CD14-positive monocyte (primary cell): ENCODE data around the gene C3orf18. TPM values are rescaled to one million over a fixed set of nuclear protein-coding genes. Genes with fewer than 3 reads are reported as not detected.

Experiments
- DNase-seq, 3 donors: peaks; one replicate each; pipeline ENCODE4 v3.0.0-alpha.2; 2011 to 2022
- H2AFZ ChIP-seq: 2 replicates; pipeline ENCODE4 v1.6.0; 2012; ENCODE audit warnings: mild to moderate bottlenecking, low read depth, low read length, inconsistent platforms; ENCODE audit not compliant: insufficient read depth, poor library complexity, severe bottlenecking
- H3K27ac ChIP-seq, 2 donors: 1 replicate in 1 of 2; 2 replicates in 1 of 2; pipeline ENCODE4 v1.5.1; 2012 to 2013; ENCODE audit warnings: low read length in 2 of 2, control low read depth in 1 of 2, inconsistent platforms in 1 of 2, low read depth in 1 of 2, mild to moderate bottlenecking in 1 of 2
- H3K27me3 ChIP-seq, 2 donors: one replicate each; pipeline versions ENCODE4 v1.6.0 to v1.6.1; 2011 to 2013; ENCODE audit warnings: low read length in 2 of 2; ENCODE audit not compliant: control insufficient read depth in 2 of 2, insufficient read depth in 2 of 2
- H3K36me3 ChIP-seq, 2 donors: replicated peaks in 1 of 2; 1 replicate in 1 of 2; 2 replicates in 1 of 2; pipeline versions ENCODE4 v1.5.1 to v1.6.1; 2012 to 2013; ENCODE audit warnings: low read length in 2 of 2, control low read depth in 1 of 2, inconsistent platforms in 1 of 2, mild to moderate bottlenecking in 1 of 2; ENCODE audit not compliant: insufficient read depth in 2 of 2, control insufficient read depth in 1 of 2
- H3K4me1 ChIP-seq, 2 donors: 1 replicate in 1 of 2; 2 replicates in 1 of 2; pipeline versions ENCODE4 v1.5.1 to v1.6.1; 2012 to 2013; ENCODE audit warnings: low read length in 2 of 2, control low read depth in 1 of 2, inconsistent platforms in 1 of 2, mild to moderate bottlenecking in 1 of 2, moderate library complexity in 1 of 2; ENCODE audit not compliant: insufficient read depth in 2 of 2, control insufficient read depth in 1 of 2
- H3K4me2 ChIP-seq: replicated peaks from 2 replicates; pipeline ENCODE3; 2012; ENCODE audit warnings: low read length, moderate library complexity, mild to moderate bottlenecking; ENCODE audit not compliant: poor library complexity, severe bottlenecking; ENCODE audit errors: extremely low read depth
- H3K4me3 ChIP-seq, 3 experiments: fragments of 200-600 bp in 1 of 3; sonication (generic) in 1 of 3; replicated peaks in 1 of 3; 1 replicate in 2 of 3; 2 replicates in 1 of 3; pipeline ENCODE4 v1.5.1; 2011 to 2013; ENCODE audit warnings: low read length in 3 of 3, mild to moderate bottlenecking in 3 of 3, control low read depth in 2 of 3, low read depth in 2 of 3, inconsistent platforms in 1 of 3, moderate library complexity in 1 of 3
- H3K79me2 ChIP-seq: 2 replicates; pipeline ENCODE4 v1.6.0; 2012; ENCODE audit warnings: mild to moderate bottlenecking, control low read depth, inconsistent platforms, low read length, moderate library complexity; ENCODE audit not compliant: insufficient read depth
- H3K9ac ChIP-seq: 2 replicates; pipeline ENCODE4 v1.6.0; 2017; ENCODE audit warnings: low read length, mild to moderate bottlenecking; ENCODE audit not compliant: insufficient read depth, poor library complexity, severe bottlenecking
- H3K9me3 ChIP-seq, 2 donors: replicated peaks in 1 of 2; 1 replicate in 1 of 2; 2 replicates in 1 of 2; pipeline versions ENCODE4 v1.5.1 to v1.6.1; 2012 to 2013; ENCODE audit warnings: low read length in 2 of 2, control low read depth in 1 of 2; ENCODE audit not compliant: control insufficient read depth in 1 of 2, insufficient read depth in 1 of 2
- H4K20me1 ChIP-seq: 2 replicates; pipeline ENCODE4 v1.6.0; 2012; ENCODE audit warnings: mild to moderate bottlenecking, low read length, control low read depth, moderate library complexity; ENCODE audit not compliant: insufficient read depth
- H3K27ac Mint-ChIP-seq, 7 donors: one replicate each; pipeline ENCODE4 v1.8.0; 2020; ENCODE audit warnings: mild to moderate bottlenecking in 7 of 7, mixed read lengths in 7 of 7, moderate library complexity in 6 of 7, inconsistent platforms in 2 of 7
- H3K27me3 Mint-ChIP-seq, 3 donors: one replicate each; pipeline ENCODE4 v1.8.0; 2021 to 2022; ENCODE audit warnings: low read depth in 3 of 3, mild to moderate bottlenecking in 3 of 3, mixed read lengths in 3 of 3, moderate library complexity in 3 of 3, inconsistent platforms in 1 of 3
- H3K36me3 Mint-ChIP-seq, 2 donors: one replicate each; pipeline ENCODE4 v1.8.0; 2020; ENCODE audit warnings: mixed read lengths in 2 of 2, inconsistent platforms in 1 of 2, mild to moderate bottlenecking in 1 of 2
- H3K4me1 Mint-ChIP-seq: one replicate; pipeline ENCODE4 v1.8.0; 2020; ENCODE audit warnings: mild to moderate bottlenecking, mixed read lengths
- H3K4me3 Mint-ChIP-seq, 2 donors: one replicate each; pipeline ENCODE4 v1.8.0; 2020; ENCODE audit warnings: mild to moderate bottlenecking in 2 of 2, mixed read lengths in 2 of 2, moderate library complexity in 1 of 2
- H3K9me3 Mint-ChIP-seq, 7 donors: one replicate each; pipeline ENCODE4 v1.8.0; 2020 to 2022; ENCODE audit warnings: mixed read lengths in 7 of 7, mild to moderate bottlenecking in 6 of 7, moderate library complexity in 6 of 7, inconsistent platforms in 2 of 7
- WGBS: methylation state at CpG from one replicate; pipeline ENCODE4 v1.1.5; 2013; ENCODE audit warnings: missing lambda C conversion rate; ENCODE audit not compliant: insufficient coverage; 5-methylcytosine and 5-hydroxymethylcytosine counted together
- intact Hi-C, 2 donors: fragments of 100-400 bp; cut with micrococcal nuclease; formaldehyde crosslinking; loops; one replicate each; pipeline versions ENCODE4 v1.15.0 to v1.15.1; 2023
- polyA plus RNA-seq, 3 donors: library from polyadenylated mRNA; depleted of rRNA in 1 of 3; unstranded in 2 of 3; stranded (reverse) in 1 of 3; fragments of 300-500 nt in 2 of 3; fragments of >200 nt in 1 of 3; fragmentation: Illumina TruSeq in 2 of 3; gene quantifications; 1 replicate in 2 of 3; 2 replicates in 1 of 3; pipeline ENCODE4 v1.2.3, GENCODE V29; 2012 to 2021
- TF ChIP-seq, protein P1 (sequence below): fragments of 200-600 bp; IDR thresholded peaks from one replicate; pipeline ENCODE4 v1.8.0; 2022; ENCODE audit warnings: antibody characterized with exemption, mild to moderate bottlenecking

Gene C3orf18
- polyA plus RNA-seq, 3 donors, result 0.18 to 1.5 (median 0.76) TPM

GRCh38 chr3:50519471-50520089, 48.0 kb downstream of the C3orf18 start:
- Histone ChIP-seq H3K9me3 (no peaks in the 10 kb centered on the region), H2AFZ (no peak overlapping the region), H3K9ac (no peak overlapping the region), H3K27ac (no peak overlapping the region), H3K4me3 (no peak overlapping the region), H3K4me2 (no peak overlapping the region), H3K79me2 (no peaks in the 10 kb centered on the region), H3K36me3 (no peaks in the 10 kb centered on the region), H3K27me3 (peaks cover 0 to 2% of the 10 kb centered on the region in 2 donors), H3K4me1 (peaks cover 16% of the 10 kb centered on the region in 2 donors), H4K20me1 (no peaks in the 10 kb centered on the region)
- peaks cover 8 to 13% (median 9%) of the 10 kb centered on the region in 3 donors for H3K27me3 Mint-ChIP-seq
- 0% methylated on average over 1 of the region's 7 CpGs for WGBS
- DNase-seq, result peak; percentile 30 to 53 (median 35)
- intact Hi-C loops, result no loop called here
- H3K36me3 Mint-ChIP-seq, result no peaks in the 10 kb centered on the region
- H3K9me3 Mint-ChIP-seq, result no peaks in the 10 kb centered on the region
- H3K4me3 Mint-ChIP-seq, result peak overlapping the region in 1 of 2 donors; percentile 42
- TF ChIP-seq, protein P1, sequence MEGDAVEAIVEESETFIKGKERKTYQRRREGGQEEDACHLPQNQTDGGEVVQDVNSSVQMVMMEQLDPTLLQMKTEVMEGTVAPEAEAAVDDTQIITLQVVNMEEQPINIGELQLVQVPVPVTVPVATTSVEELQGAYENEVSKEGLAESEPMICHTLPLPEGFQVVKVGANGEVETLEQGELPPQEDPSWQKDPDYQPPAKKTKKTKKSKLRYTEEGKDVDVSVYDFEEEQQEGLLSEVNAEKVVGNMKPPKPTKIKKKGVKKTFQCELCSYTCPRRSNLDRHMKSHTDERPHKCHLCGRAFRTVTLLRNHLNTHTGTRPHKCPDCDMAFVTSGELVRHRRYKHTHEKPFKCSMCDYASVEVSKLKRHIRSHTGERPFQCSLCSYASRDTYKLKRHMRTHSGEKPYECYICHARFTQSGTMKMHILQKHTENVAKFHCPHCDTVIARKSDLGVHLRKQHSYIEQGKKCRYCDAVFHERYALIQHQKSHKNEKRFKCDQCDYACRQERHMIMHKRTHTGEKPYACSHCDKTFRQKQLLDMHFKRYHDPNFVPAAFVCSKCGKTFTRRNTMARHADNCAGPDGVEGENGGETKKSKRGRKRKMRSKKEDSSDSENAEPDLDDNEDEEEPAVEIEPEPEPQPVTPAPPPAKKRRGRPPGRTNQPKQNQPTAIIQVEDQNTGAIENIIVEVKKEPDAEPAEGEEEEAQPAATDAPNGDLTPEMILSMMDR, result peak; percentile 94
- peaks cover 21% of the 10 kb centered on the region for H3K4me1 Mint-ChIP-seq
- peak overlapping the region in 1 of 7 donors; percentile 23 for H3K27ac Mint-ChIP-seq

DNA sequence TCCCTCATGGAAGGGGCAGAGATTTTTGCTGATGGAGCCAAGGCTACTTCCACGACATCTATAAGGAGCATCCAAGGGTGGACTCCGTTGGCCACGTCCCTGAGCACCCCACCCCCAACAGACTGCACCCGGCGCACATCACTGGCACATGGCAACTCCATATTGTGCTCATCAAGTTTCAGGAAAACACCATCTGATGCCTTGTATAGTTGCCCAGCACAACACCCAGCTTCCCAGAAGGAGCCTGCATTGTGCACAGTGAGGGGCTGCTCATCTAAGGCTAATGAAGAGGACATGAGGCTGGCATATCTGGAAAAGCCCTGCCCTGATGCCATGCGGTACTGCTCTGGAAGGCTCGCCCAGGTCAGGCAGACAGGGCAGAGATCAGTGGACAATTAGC, 49.1 kb downstream of the C3orf18 start:
- peaks cover 21% of the 10 kb centered on the region for H3K4me1 Mint-ChIP-seq
- no peak overlapping the region for H2AFZ ChIP-seq
- no peak overlapping the region for H3K4me3 ChIP-seq
- no peaks in the 10 kb centered on the region for H3K36me3 ChIP-seq
- no peaks in the 10 kb centered on the region for H3K36me3 Mint-ChIP-seq
- no peak overlapping the region for H3K4me2 ChIP-seq
- peaks cover 16% of the 10 kb centered on the region in 2 donors for H3K4me1 ChIP-seq
- H3K27ac Mint-ChIP-seq, result no peak overlapping the region
- TF ChIP-seq, protein P1, result no peak
- H3K9me3 ChIP-seq, result no peaks in the 10 kb centered on the region
- peaks cover 8 to 12% (median 9%) of the 10 kb centered on the region in 3 donors for H3K27me3 Mint-ChIP-seq
- no peak overlapping the region for H3K4me3 Mint-ChIP-seq
- H3K9ac ChIP-seq, result no peak overlapping the region
- no peak overlapping the region for H3K27ac ChIP-seq
- H3K79me2 ChIP-seq, result no peaks in the 10 kb centered on the region
- intact Hi-C loops, result no loop called here
- H4K20me1 ChIP-seq, result no peaks in the 10 kb centered on the region
- peaks cover 0 to 2% of the 10 kb centered on the region in 2 donors for H3K27me3 ChIP-seq
- no peak for DNase-seq
- no peaks in the 10 kb centered on the region for H3K9me3 Mint-ChIP-seq
- WGBS, result 93% methylated on average over 5 of the region's 7 CpGs
